Measurements from ENCODE around the gene PHC2.

Gene PHC2

DNA sequence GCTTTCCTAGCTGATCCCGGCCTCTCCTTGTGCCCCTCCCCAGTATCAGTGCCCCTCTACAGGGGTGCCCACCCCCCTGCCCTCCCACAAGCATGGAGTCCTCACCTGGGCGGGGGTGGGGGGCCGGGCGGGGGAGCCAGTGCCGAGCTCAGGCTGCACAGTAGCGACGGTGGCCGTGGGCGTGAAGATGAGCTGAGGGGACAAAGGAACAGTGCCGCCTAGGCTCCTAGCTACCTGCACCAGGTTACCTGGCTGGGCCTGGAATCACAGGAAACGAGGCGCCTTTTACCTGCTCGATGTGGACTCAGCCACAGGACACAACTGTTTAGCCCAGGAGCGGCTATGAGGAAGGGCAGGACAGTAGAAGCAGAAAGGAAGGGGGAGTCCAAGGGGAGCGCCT is 62.5 kb downstream of the PHC2 start:
- H3K4me2 ChIP-seq (ENCODE audit: low read length), result no peak overlapping the region
- H3K27me3 ChIP-seq (ENCODE audit: insufficient read depth, low read length), result 0 out of 2 replicates have a peak, but pooled peaks cover 4% of the 10 kb centered on the region
- H3K9ac ChIP-seq (ENCODE audit: low read length), result no peak overlapping the region
- TF ChIP-seq EZH2 (IDR thresholded peaks at IDR 0.05; ENCODE audit: borderline replicate concordance, low read length), result no peak
- TF ChIP-seq, protein P1, sequence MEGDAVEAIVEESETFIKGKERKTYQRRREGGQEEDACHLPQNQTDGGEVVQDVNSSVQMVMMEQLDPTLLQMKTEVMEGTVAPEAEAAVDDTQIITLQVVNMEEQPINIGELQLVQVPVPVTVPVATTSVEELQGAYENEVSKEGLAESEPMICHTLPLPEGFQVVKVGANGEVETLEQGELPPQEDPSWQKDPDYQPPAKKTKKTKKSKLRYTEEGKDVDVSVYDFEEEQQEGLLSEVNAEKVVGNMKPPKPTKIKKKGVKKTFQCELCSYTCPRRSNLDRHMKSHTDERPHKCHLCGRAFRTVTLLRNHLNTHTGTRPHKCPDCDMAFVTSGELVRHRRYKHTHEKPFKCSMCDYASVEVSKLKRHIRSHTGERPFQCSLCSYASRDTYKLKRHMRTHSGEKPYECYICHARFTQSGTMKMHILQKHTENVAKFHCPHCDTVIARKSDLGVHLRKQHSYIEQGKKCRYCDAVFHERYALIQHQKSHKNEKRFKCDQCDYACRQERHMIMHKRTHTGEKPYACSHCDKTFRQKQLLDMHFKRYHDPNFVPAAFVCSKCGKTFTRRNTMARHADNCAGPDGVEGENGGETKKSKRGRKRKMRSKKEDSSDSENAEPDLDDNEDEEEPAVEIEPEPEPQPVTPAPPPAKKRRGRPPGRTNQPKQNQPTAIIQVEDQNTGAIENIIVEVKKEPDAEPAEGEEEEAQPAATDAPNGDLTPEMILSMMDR (IDR thresholded peaks at IDR 0.05; ENCODE audit: low read length), result no peak
- H2AFZ ChIP-seq (ENCODE audit: low read length), result no peak overlapping the region
- no peak overlapping the region for H3K27ac ChIP-seq (ENCODE audit: low read depth, low read length, poor library complexity, severe bottlenecking)
- no peaks in the 10 kb centered on the region for H3K9me2 ChIP-seq (ENCODE audit: low read depth, low read length)
- no peaks in the 10 kb centered on the region for H3K36me3 ChIP-seq (ENCODE audit: insufficient read depth, low read length)
- H3K4me1 ChIP-seq (ENCODE audit: insufficient read depth, low read length, severe bottlenecking), result no peaks in the 10 kb centered on the region
- no peaks in the 10 kb centered on the region for H3K9me3 ChIP-seq (ENCODE audit: low read length)
- no peaks in the 10 kb centered on the region for H3F3A ChIP-seq (ENCODE audit: insufficient read depth, low read length)
- no peak overlapping the region for H3K4me3 ChIP-seq (ENCODE audit: low read depth, low read length, poor library complexity, severe bottlenecking)
- H3K79me2 ChIP-seq (ENCODE audit: insufficient read depth, low read length), result no peaks in the 10 kb centered on the region
- H4K20me1 ChIP-seq (ENCODE audit: insufficient read depth, low read length), result no peaks in the 10 kb centered on the region

DNA sequence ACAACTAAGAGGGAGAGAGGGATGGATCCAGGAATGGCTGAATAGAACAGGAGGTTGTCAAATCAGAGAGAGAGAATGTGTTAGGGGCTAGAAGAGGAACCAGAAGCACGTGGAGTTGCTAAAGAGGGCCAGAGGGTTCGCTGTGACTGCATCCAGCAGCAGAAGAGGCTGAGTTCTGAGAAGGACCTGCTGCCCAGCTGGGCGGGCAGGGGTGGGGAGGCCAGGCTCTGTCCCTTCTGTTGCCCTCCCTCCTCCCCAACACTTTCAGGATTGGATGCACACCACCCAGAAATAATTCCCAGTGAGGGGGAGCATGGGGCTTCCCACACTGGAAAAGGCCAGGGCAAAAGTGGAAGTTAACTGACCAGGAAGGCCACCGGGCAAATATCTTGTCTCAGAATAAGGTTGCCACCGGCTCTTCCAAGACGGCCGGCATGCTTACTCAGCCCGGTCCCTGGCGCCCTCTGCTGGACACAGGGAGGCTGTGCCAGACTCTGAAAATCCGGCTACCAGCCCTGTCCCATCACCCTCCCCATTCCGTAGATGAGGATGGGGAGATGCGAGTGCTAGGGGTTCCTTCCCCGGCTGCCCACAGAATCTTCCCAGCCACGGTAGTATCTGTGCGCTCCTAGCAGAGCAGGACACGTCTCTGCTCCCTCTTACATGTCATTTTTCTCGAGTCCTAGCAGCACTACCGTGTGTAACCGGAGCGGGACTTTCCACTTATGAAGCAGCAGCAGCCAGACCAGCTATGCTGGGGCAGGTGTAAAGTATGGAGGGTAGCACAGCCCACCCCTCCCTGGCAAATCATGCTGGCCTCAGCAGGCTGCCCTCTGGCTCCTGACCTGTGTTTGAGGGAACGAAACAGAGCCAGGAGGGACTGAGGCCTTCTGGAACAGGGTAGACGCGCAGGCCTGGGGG is 63.1 kb downstream of the PHC2 start:
- H3K4me3 ChIP-seq (ENCODE audit: low read depth, low read length, poor library complexity, severe bottlenecking), result no peak overlapping the region
- no peak overlapping the region for H3K4me2 ChIP-seq (ENCODE audit: low read length)
- no peaks in the 10 kb centered on the region for H3K36me3 ChIP-seq (ENCODE audit: insufficient read depth, low read length)
- no peaks in the 10 kb centered on the region for H3K79me2 ChIP-seq (ENCODE audit: insufficient read depth, low read length)
- H3K27me3 ChIP-seq (ENCODE audit: insufficient read depth, low read length), result 0 out of 2 replicates have a peak, but pooled peaks cover 4% of the 10 kb centered on the region
- H3K27ac ChIP-seq (ENCODE audit: low read depth, low read length, poor library complexity, severe bottlenecking), result no peak overlapping the region
- no peak overlapping the region for H3K9ac ChIP-seq (ENCODE audit: low read length)
- H3K4me1 ChIP-seq (ENCODE audit: insufficient read depth, low read length, severe bottlenecking), result no peaks in the 10 kb centered on the region
- no peaks in the 10 kb centered on the region for H3K9me3 ChIP-seq (ENCODE audit: low read length)
- no peaks in the 10 kb centered on the region for H4K20me1 ChIP-seq (ENCODE audit: insufficient read depth, low read length)
- TF ChIP-seq EZH2 (IDR thresholded peaks at IDR 0.05; ENCODE audit: borderline replicate concordance, low read length), result no peak
- TF ChIP-seq, protein P1 (IDR thresholded peaks at IDR 0.05; ENCODE audit: low read length), result peak; percentile 86
- no peaks in the 10 kb centered on the region for H3K9me2 ChIP-seq (ENCODE audit: low read depth, low read length)
- H3F3A ChIP-seq (ENCODE audit: insufficient read depth, low read length), result no peaks in the 10 kb centered on the region
- H2AFZ ChIP-seq (ENCODE audit: low read length), result no peak overlapping the region

DNA sequence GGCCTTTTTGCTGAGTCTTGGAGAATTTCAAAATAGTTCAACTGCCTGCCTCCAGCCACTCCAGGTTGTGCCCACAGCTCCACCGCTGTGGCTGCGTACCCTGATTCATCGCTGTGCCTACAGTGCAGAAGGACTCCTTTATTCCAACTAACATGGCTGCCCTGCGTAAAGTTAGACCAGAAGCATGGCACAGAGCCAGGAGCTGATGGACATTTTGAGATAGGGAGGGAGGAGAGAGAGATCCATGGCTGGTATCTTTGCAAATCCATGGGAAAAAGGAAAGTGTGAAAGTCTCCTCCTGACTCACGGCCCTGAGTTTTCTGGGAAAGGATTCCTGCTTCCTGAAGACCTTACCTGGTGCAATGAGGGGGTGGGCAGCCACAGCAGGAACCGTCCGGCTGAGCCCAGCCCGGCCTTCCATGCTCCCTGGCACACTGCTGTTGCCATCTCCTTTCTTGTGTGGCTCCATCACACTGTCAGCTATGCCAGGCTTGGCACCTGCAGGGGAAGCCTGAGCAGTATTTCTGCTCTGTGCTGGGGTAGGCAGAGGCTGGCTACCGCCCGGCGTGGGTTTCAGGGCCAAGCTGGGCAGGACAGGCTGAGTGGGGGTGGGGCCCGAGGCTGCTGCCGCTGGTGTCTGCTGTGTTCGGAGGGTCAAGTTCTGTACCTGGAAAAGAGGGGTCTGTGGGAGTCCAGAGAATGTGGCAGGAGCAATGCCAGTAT is 64.0 kb downstream of the PHC2 start:
- no peak overlapping the region for H3K9ac ChIP-seq (ENCODE audit: low read length)

More for the DNA sequence above, 64.0 kb downstream of the PHC2 start:
- H3K4me1 ChIP-seq (ENCODE audit: insufficient read depth, low read length, severe bottlenecking), result no peaks in the 10 kb centered on the region
- H3F3A ChIP-seq (ENCODE audit: insufficient read depth, low read length), result no peaks in the 10 kb centered on the region
- 0 out of 2 replicates have a peak, but pooled peaks cover 4% of the 10 kb centered on the region for H3K27me3 ChIP-seq (ENCODE audit: insufficient read depth, low read length)
- H2AFZ ChIP-seq (ENCODE audit: low read length), result no peak overlapping the region
- H3K9me3 ChIP-seq (ENCODE audit: low read length), result no peaks in the 10 kb centered on the region
- no peak overlapping the region for H3K4me2 ChIP-seq (ENCODE audit: low read length)
- no peak overlapping the region for H3K27ac ChIP-seq (ENCODE audit: low read depth, low read length, poor library complexity, severe bottlenecking)
- no peaks in the 10 kb centered on the region for H3K36me3 ChIP-seq (ENCODE audit: insufficient read depth, low read length)
- H3K79me2 ChIP-seq (ENCODE audit: insufficient read depth, low read length), result no peaks in the 10 kb centered on the region
- TF ChIP-seq EZH2 (IDR thresholded peaks at IDR 0.05; ENCODE audit: borderline replicate concordance, low read length), result no peak
- TF ChIP-seq, protein P1 (IDR thresholded peaks at IDR 0.05; ENCODE audit: low read length), result no peak
- H3K4me3 ChIP-seq (ENCODE audit: low read depth, low read length, poor library complexity, severe bottlenecking), result no peak overlapping the region
- H4K20me1 ChIP-seq (ENCODE audit: insufficient read depth, low read length), result no peaks in the 10 kb centered on the region
- H3K9me2 ChIP-seq (ENCODE audit: low read depth, low read length), result no peaks in the 10 kb centered on the region
